ENCODE data around the gene ZNF664. TPM values are rescaled to one million over a fixed set of nuclear protein-coding genes. Genes with fewer than 3 reads are reported as not detected.

ZNF664 gene
- total RNA-seq, 1 experiment from 2014 or later: 124 TPM

DNA sequence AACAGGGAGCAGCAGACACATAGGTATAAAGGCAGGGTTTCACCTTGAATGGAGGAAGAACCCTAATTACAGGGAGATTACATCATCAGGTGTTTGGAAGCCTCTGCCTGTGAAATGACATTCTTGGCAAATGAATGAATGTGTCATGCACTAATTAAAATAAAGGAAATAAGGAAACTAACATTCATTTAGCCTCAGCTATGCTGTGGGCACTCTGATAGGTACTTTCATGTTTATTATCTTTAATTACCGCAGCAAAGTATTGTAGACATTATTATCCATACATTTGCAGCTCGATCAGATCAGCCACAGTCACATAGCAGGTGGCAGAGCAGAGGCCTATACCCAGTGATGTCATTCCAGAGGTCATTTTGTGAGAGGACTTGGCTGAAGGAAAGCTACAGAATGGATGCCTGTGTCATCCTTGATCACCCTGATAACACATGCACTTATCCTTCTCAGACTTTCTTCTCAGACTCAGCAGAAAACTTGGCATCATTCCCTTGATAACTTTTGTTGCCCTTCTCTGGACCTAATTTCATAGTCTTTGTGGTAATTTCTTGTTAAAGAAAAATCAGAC, 18.4 kb downstream of the ZNF664 start:
- H2AFZ ChIP-seq (ENCODE audit: low read depth, low read length, poor library complexity, severe bottlenecking): no peak overlapping the region
- H4K20me1 ChIP-seq (ENCODE audit: insufficient read depth): 0 out of 2 replicates have a peak, but pooled peaks cover 4% of the 10 kb centered on the region
- intact Hi-C loops (cut with micrococcal nuclease): no loop called here
- H3K36me3 ChIP-seq (ENCODE audit: control insufficient read depth in 1 of 2, insufficient read depth in 2 of 2, low read length in 2 of 2): peaks cover 18 to 20% of the 10 kb centered on the region in 2 experiments; a peak in 3 of 4 replicates
- no TSS peak for BruUV-seq (replicated peaks)
- ChIA-PET CTCF (no interaction called here), RAD21 (ENCODE audit: low non-redundant PET in 1 of 2, low total read pairs in 2 of 2, uncharacterized antibody in 2 of 2, unreplicated experiment in 2 of 2) (no interaction called here), POLR2A (interaction anchor here (2.1 kb wide), 1 partner anchor 19 kb away, joined by 5 read pairs; the partner anchor contains the start of genes CCDC92 and ZNF664)
- DNase-seq (ENCODE audit: low read depth, low spot score) (no peak), ATAC-seq (no peak)
- H3K4me1 ChIP-seq (ENCODE audit: control insufficient read depth in 1 of 2, insufficient read depth in 2 of 2, low read length in 2 of 2): no peaks in the 10 kb centered on the region
- no peak overlapping the region for H3K4me2 ChIP-seq (ENCODE audit: low read length)
- no peak overlapping the region for H3K27ac ChIP-seq (ENCODE audit: low read depth, low read length)
- no peak overlapping the region for H3K4me3 ChIP-seq (replicated peaks in 1 of 2; ENCODE audit: low read depth in 1 of 2, low read length in 2 of 2)
- H3K9me2 ChIP-seq (ENCODE audit: insufficient read depth): no peaks in the 10 kb centered on the region
- peaks cover 80% of the 10 kb centered on the region for H3K79me2 ChIP-seq (ENCODE audit: insufficient read depth, low read length)
- H3K9ac ChIP-seq (ENCODE audit: low read length): no peak overlapping the region
- H3K9me3 ChIP-seq (ENCODE audit: control insufficient read depth in 1 of 2, insufficient read depth in 1 of 2, low read depth in 1 of 2, low read length in 2 of 2): no peaks in the 10 kb centered on the region
- TF ChIP-seq CEBPB (IDR thresholded peaks at IDR 0.05; ENCODE audit: low read depth): peak; percentile 78
- TF ChIP-seq, protein P1, sequence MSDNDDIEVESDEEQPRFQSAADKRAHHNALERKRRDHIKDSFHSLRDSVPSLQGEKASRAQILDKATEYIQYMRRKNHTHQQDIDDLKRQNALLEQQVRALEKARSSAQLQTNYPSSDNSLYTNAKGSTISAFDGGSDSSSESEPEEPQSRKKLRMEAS (IDR thresholded peaks at IDR 0.05): no peak
- TF ChIP-seq ZFX (IDR thresholded peaks at IDR 0.05): no peak
- no peak for TF ChIP-seq EZH2 (IDR thresholded peaks at IDR 0.05)
- TF ChIP-seq, protein P2, sequence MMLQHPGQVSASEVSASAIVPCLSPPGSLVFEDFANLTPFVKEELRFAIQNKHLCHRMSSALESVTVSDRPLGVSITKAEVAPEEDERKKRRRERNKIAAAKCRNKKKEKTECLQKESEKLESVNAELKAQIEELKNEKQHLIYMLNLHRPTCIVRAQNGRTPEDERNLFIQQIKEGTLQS (IDR thresholded peaks at IDR 0.05): peak; percentile 50; the same call in 1 of the 2 replicates
- no peak for TF ChIP-seq FOSL1 (IDR thresholded peaks at IDR 0.05; ENCODE audit: low read depth)
- no peaks in the 10 kb centered on the region for H3K27me3 ChIP-seq (ENCODE audit: insufficient read depth, low read length)

DNA sequence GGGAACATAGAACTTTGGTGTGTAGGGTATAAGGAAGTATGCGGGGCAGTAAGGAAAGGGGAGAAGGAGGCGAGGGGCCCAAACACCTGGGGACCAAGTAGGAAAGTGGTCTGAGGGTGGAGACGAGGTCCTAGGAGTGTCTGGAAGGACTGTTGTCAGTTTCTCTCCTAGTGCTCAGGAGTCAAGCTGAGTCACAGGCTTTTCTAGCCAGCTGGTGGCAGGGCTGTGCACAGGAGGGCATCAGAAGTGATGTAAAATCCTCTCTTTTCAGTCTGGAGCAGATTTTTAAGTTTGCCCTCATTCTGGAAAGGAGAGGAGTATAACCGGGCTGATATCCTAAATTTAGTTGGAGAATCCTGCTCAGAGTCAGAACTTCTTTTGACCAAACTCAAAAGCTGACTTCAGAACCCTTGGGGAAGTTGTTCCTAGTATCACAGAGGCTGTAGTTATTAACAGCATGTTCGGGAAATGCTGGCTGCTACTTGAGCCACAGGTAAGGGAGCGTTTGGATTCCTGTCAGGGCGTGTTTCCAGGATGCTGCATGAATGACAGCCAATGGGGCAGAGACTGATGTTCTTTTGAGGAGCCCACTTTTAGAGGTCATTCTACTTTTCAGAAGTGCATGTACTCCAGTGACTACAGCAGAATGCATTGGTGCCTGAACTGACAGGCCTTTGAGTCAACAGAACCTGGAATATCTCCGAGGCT, 19.3 kb downstream of the ZNF664 start:
- H3K79me2 ChIP-seq (ENCODE audit: insufficient read depth, low read length): peaks cover 80% of the 10 kb centered on the region
- H3K9me3 ChIP-seq (ENCODE audit: control insufficient read depth in 1 of 2, insufficient read depth in 1 of 2, low read depth in 1 of 2, low read length in 2 of 2): no peaks in the 10 kb centered on the region
- peaks cover 18 to 20% of the 10 kb centered on the region in 2 experiments; a peak in 3 of 4 replicates for H3K36me3 ChIP-seq (ENCODE audit: control insufficient read depth in 1 of 2, insufficient read depth in 2 of 2, low read length in 2 of 2)
- no peaks in the 10 kb centered on the region for H3K27me3 ChIP-seq (ENCODE audit: insufficient read depth, low read length)
- H2AFZ ChIP-seq (ENCODE audit: low read depth, low read length, poor library complexity, severe bottlenecking): no peak overlapping the region
- no peak overlapping the region for H3K27ac ChIP-seq (ENCODE audit: low read depth, low read length)
- TF ChIP-seq, protein P3, sequence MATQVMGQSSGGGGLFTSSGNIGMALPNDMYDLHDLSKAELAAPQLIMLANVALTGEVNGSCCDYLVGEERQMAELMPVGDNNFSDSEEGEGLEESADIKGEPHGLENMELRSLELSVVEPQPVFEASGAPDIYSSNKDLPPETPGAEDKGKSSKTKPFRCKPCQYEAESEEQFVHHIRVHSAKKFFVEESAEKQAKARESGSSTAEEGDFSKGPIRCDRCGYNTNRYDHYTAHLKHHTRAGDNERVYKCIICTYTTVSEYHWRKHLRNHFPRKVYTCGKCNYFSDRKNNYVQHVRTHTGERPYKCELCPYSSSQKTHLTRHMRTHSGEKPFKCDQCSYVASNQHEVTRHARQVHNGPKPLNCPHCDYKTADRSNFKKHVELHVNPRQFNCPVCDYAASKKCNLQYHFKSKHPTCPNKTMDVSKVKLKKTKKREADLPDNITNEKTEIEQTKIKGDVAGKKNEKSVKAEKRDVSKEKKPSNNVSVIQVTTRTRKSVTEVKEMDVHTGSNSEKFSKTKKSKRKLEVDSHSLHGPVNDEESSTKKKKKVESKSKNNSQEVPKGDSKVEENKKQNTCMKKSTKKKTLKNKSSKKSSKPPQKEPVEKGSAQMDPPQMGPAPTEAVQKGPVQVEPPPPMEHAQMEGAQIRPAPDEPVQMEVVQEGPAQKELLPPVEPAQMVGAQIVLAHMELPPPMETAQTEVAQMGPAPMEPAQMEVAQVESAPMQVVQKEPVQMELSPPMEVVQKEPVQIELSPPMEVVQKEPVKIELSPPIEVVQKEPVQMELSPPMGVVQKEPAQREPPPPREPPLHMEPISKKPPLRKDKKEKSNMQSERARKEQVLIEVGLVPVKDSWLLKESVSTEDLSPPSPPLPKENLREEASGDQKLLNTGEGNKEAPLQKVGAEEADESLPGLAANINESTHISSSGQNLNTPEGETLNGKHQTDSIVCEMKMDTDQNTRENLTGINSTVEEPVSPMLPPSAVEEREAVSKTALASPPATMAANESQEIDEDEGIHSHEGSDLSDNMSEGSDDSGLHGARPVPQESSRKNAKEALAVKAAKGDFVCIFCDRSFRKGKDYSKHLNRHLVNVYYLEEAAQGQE (IDR thresholded peaks at IDR 0.05; ENCODE audit: low read depth): no peak
- no peak for TF ChIP-seq EGR1 (IDR thresholded peaks at IDR 0.05; ENCODE audit: low read depth)
- no peak for TF ChIP-seq TCF7L2 (IDR thresholded peaks at IDR 0.05; ENCODE audit: borderline replicate concordance, extremely low read depth, insufficient read depth, insufficient read length)
- TF ChIP-seq, protein P2 (IDR thresholded peaks at IDR 0.05): no peak
- no peak for TF ChIP-seq FOSL1 (IDR thresholded peaks at IDR 0.05; ENCODE audit: low read depth)
- TF ChIP-seq, protein P1 (IDR thresholded peaks at IDR 0.05): no peak
- H3K4me3 ChIP-seq (replicated peaks in 1 of 2; ENCODE audit: low read depth in 1 of 2, low read length in 2 of 2): no peak overlapping the region
- ChIA-PET POLR2A (interaction anchor here (2.1 kb wide), 1 partner anchor 20 kb away, joined by 5 read pairs; the partner anchor contains the start of genes CCDC92 and ZNF664), RAD21 (ENCODE audit: low non-redundant PET in 1 of 2, low total read pairs in 2 of 2, uncharacterized antibody in 2 of 2, unreplicated experiment in 2 of 2) (no interaction called here), CTCF (no interaction called here)
- H3K4me2 ChIP-seq (ENCODE audit: low read length): no peak overlapping the region
- intact Hi-C loops (cut with micrococcal nuclease): no loop called here
- H3K4me1 ChIP-seq (ENCODE audit: control insufficient read depth in 1 of 2, insufficient read depth in 2 of 2, low read length in 2 of 2): no peaks in the 10 kb centered on the region
- no TSS peak for BruUV-seq (replicated peaks)
- H3K9me2 ChIP-seq (ENCODE audit: insufficient read depth): no peaks in the 10 kb centered on the region
- 0 out of 2 replicates have a peak, but pooled peaks cover 4% of the 10 kb centered on the region for H4K20me1 ChIP-seq (ENCODE audit: insufficient read depth)
- ATAC-seq: no peak
- no peak overlapping the region for H3K9ac ChIP-seq (ENCODE audit: low read length)
- DNase-seq (ENCODE audit: low read depth, low spot score): no peak

All from HCT116 (cell line).